Measurements from ENCODE around the gene PRKAR1A. TPM values are rescaled to one million over a fixed set of nuclear protein-coding genes. Genes with fewer than 3 reads are reported as not detected.
"Not testable (repeated sequence)": the region's sequence is repeated elsewhere in the genome, so short reads cannot be mapped to it uniquely, and the experiment has no call there.

Gene PRKAR1A
- total RNA-seq, 2 donors from 2014 or later: 175 to 186 TPM

GRCh38 chr17:68572138-68572842 lies 60.1 kb downstream of the PRKAR1A start:
- ATAC-seq (replicated peaks): no peak
- no peaks in the 10 kb centered on the region for H3K9me3 Mint-ChIP-seq
- no peaks in the 10 kb centered on the region for H3K4me1 Mint-ChIP-seq
- no peak overlapping the region for H3K27ac Mint-ChIP-seq
- no peak overlapping the region for H3K4me3 Mint-ChIP-seq
- no peaks in the 10 kb centered on the region for H3K36me3 Mint-ChIP-seq (ENCODE audit: low read depth)
- H3K27me3 Mint-ChIP-seq: no peaks in the 10 kb centered on the region

DNA sequence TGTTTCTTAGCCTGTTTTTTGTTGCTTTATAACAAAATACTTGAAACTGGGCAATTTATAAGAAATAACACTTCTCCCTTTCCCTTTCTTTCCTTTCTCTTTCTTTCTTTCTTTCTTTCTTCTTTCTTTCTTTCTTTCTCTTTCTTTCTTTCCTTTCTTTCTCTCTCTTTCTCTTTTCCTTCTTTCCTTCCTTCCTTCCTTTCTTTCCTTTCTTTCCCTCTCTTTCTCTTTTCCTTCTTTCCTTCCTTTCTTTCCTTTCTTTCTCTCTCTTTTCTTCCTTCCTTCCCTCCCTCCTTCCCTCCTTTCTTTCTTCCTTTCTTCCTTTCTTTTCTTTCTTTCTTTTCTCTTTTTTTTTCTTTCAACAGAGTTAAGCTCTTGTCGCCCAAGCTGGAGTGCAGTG lies 61.1 kb downstream of the PRKAR1A start:
- no peaks in the 10 kb centered on the region for H3K27me3 Mint-ChIP-seq
- no peak overlapping the region for H3K4me3 Mint-ChIP-seq
- H3K9me3 Mint-ChIP-seq: no peaks in the 10 kb centered on the region
- no peak overlapping the region for H3K27ac Mint-ChIP-seq
- no peaks in the 10 kb centered on the region for H3K4me1 Mint-ChIP-seq
- no peaks in the 10 kb centered on the region for H3K36me3 Mint-ChIP-seq (ENCODE audit: low read depth)
- no peak for ATAC-seq (replicated peaks)

DNA sequence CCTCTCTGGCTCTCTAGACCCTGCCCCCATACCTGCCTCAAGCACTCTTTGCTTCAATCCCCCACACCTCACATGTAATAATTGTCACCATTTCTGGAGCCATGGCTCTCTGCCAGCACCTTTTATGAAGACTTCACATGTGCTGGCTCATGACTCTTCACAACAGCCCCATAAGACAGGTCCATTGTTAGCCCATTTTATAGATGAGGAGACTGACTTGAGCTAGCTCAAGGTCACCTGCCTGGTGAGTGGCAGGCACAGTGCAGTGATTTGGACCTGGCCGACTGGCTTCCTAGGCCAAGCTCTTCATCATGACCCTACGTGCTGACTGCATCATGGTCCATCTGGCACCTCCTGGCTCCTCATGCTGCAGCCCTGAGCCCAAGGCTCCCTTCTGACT lies 63.9 kb downstream of the PRKAR1A start:
- Mint-ChIP-seq H3K4me3 (no peak overlapping the region), H3K36me3 (ENCODE audit: low read depth) (no peaks in the 10 kb centered on the region), H3K9me3 (no peaks in the 10 kb centered on the region), H3K4me1 (no peaks in the 10 kb centered on the region), H3K27ac (no peak overlapping the region), H3K27me3 (peaks cover 7% of the 10 kb centered on the region)
- ATAC-seq (replicated peaks): no peak

GRCh38 chr17:68576811-68577496 lies 64.7 kb downstream of the PRKAR1A start:
- no peak for ATAC-seq (replicated peaks)

GRCh38 chr17:68577497-68577821 lies 65.2 kb downstream of the PRKAR1A start:
- Mint-ChIP-seq H3K4me1 (no peaks in the 10 kb centered on the region), H3K36me3 (ENCODE audit: low read depth) (no peaks in the 10 kb centered on the region), H3K9me3 (no peaks in the 10 kb centered on the region), H3K4me3 (no peak overlapping the region), H3K27ac (no peak overlapping the region), H3K27me3 (peaks cover 11% of the 10 kb centered on the region)
- no peak for ATAC-seq (replicated peaks)

More at GRCh38 chr17:68576811-68577496, 64.7 kb downstream of the PRKAR1A start:
- Mint-ChIP-seq H3K36me3 (ENCODE audit: low read depth) (no peaks in the 10 kb centered on the region), H3K4me1 (no peaks in the 10 kb centered on the region), H3K9me3 (no peaks in the 10 kb centered on the region), H3K27me3 (peaks cover 9% of the 10 kb centered on the region), H3K4me3 (no peak overlapping the region), H3K27ac (no peak overlapping the region)

DNA sequence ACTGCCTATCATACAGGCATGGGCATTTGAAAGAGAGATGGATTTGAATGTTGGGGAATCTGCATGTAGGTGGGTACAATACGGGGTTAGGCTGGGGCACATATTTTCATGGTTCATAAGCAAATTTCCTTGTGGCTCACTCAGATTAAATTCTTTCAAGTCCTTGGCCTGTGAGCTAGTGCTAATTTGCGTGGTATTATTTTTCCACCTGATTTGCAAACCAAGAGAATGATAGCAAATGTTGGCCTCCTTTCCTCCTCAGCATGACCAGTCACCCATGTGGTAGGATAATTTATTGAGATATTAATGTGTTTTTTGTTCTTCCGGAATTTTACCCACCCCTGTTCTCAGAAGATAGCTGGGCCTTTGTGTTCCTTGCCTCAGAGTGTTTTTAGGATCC lies 66.0 kb downstream of the PRKAR1A start:
- no peaks in the 10 kb centered on the region for H3K36me3 Mint-ChIP-seq (ENCODE audit: low read depth)
- no peaks in the 10 kb centered on the region for H3K4me1 Mint-ChIP-seq
- H3K4me3 Mint-ChIP-seq: no peak overlapping the region
- H3K27ac Mint-ChIP-seq: no peak overlapping the region
- H3K27me3 Mint-ChIP-seq: peaks cover 11% of the 10 kb centered on the region
- ATAC-seq (replicated peaks): no peak
- H3K9me3 Mint-ChIP-seq: no peaks in the 10 kb centered on the region

DNA sequence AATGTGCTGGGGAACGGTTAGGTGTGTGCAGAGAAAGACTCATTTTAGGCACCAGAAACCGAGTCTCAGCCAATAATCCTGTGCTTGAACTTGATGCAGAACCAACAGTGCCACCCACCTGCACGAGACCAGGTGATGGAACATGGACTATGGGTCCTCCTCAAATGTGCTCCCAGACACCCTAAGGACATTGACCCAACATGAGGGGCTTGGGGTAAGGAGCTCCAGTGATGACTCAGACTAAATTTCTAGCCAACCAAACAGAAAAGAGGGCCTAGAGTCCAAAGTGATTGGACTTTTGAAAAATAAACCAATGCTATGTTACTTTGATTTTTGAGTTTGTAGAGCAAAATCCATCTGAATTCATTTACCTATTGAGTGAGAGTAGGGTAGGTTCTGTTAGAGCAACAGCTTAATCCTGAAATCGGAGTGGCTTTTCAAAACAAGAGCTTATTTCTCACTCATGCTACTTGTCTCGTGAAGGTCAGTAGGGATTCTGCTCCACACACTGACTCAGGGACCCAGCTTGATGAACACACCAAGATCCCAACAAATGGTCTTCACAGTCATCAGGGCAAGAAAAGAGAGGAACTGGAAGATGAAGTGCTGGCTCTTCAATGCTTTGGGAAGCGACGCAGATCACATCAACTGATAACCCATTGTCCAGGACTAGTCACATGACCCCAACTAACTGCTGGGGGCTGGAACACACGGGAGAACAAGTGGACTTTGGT lies 67.1 kb downstream of the PRKAR1A start:
- Mint-ChIP-seq H3K4me3 (no peak overlapping the region), H3K27me3 (peaks cover 11% of the 10 kb centered on the region), H3K27ac (no peak overlapping the region), H3K4me1 (no peaks in the 10 kb centered on the region), H3K9me3 (no peaks in the 10 kb centered on the region), H3K36me3 (ENCODE audit: low read depth) (no peaks in the 10 kb centered on the region)
- ATAC-seq (replicated peaks): no peak

DNA sequence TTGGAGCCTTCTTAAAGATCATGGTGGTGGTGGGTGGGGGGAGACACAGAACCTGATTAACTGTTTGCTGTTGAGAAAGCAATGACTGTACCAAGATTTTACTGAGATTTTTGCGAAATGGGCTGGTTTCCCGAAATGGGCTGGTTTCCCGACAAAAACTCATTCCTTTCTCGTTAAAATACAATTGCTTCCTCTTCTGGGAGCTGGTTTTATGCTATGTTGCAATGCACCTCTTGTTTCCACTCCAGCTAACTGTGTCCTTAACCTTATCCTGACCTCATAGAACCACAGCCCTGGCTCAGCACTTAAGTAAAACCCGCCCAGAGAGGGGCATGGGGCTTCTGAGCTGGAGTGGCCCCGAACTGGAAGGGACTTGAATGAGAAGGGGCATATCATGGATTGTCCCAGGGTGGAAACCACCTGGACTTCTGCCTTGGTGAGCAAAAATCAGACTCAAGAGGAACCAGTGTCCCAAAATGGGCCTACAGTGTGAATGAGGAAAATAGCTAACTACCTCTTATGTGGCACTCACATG lies 68.1 kb downstream of the PRKAR1A start:
- Mint-ChIP-seq H3K4me1 (no peaks in the 10 kb centered on the region), H3K36me3 (ENCODE audit: low read depth) (no peaks in the 10 kb centered on the region), H3K27me3 (peaks cover 11% of the 10 kb centered on the region), H3K9me3 (no peaks in the 10 kb centered on the region), H3K4me3 (no peak overlapping the region), H3K27ac (no peak overlapping the region)
- ATAC-seq (replicated peaks): no peak

DNA sequence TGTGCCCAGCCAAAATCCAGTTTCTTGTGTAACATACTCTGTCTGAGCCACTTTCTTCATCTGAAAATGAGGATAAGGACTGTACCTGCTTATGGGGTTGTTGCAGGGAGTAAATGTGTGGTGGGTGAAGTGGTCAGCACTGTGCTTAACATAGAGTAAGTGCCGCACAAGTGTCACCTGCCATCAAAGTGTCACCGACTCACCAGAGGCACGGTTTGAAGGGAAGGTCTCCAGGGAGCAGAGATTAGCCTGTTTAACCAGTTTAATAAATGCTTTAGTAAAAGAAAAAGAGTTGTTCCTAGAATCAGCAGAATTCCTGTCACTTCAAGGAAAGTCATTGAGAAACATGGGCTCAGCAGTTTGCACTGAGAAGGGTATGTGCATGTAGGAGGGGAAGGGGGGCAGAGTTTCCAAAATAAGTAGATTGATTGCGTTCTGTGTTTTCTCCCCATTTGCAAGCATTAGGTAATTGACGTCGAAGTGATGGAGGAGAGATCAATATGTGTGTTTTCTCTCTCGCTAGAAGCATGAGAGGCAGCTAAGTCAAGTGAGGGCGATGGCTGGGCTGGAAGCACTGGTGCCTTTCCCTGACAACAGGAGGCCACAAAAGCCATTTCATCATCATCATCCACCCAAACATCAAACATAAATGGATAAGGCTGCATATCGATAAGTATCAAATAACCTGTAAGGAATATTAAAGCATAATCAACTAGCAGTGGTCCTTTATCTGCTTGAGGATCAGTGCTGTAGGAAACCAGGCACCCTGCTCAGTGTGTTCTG lies 69.8 kb downstream of the PRKAR1A start:
- Mint-ChIP-seq H3K4me3 (no peak overlapping the region), H3K27ac (no peak overlapping the region), H3K36me3 (ENCODE audit: low read depth) (no peaks in the 10 kb centered on the region), H3K4me1 (no peaks in the 10 kb centered on the region), H3K27me3 (peaks cover 11% of the 10 kb centered on the region), H3K9me3 (no peaks in the 10 kb centered on the region)
- ATAC-seq (replicated peaks): no peak

- H3K4me3 Mint-ChIP-seq; H3K27ac Mint-ChIP-seq; H3K36me3 Mint-ChIP-seq (ENCODE audit: low read depth); H3K9me3 Mint-ChIP-seq; ATAC-seq (replicated peaks); H3K4me1 Mint-ChIP-seq: not testable (repeated sequence)
- H3K27me3 Mint-ChIP-seq: peaks cover 11% of the 10 kb centered on the region
Measured at GRCh38 chr17:68582867-68583266, 70.6 kb downstream of the PRKAR1A start.

DNA sequence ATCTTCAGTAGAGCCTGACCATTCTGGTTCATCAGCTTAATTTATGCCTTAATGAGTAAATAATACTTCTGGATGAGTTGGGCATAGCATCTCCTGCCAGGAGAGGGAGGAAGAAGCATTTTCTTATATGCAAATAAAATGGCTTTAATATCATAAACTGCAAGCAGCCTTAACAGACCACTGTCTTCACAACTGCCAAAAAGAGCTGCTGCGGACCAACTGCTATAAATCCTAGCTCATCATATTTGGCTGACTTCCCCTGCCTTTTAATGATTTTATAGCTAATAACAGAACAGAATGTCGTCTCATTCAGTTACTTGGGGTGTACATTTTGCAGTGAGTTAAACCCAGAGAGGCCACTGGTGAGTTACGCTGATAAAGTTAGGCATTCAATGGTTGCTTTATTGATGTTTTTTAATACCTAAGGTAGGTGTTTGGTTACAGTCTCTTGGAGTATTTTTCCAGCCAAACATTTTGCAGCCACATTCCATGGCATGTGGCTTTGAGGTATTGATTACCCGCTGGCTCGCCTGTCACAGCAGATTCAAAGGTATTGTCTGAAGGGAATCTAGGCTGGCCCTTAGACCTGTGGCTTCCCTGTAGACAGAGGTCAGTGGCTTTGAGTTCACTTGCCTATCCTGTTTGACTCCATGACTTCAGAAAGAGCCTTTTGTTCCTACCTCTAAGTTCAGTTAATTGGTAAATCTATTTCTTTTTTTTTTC lies 72.5 kb downstream of the PRKAR1A start:
- Mint-ChIP-seq H3K9me3 (peaks cover 4% of the 10 kb centered on the region), H3K36me3 (ENCODE audit: low read depth) (no peaks in the 10 kb centered on the region), H3K4me1 (no peaks in the 10 kb centered on the region), H3K27me3 (peaks cover 14% of the 10 kb centered on the region), H3K27ac (no peak overlapping the region), H3K4me3 (no peak overlapping the region)
- no peak for ATAC-seq (replicated peaks)

DNA sequence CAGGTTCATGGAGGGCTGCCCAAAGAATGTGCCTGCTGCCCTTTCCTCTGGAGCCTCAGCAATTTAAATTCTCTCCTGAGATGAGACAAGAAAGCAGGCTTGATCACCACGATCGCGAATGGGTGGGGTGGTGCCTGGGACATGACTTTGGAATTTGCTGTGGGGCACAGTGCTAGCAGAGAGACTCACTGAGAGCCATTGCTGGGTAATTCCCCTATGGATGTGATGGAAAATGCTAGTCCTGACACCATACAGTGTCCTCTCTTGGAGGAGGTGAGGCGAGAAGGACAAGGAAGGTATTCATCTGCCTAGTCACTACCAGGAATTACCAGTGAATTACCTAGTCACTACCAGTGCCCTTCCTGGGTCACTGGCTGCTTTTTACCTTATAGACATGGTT lies 73.4 kb downstream of the PRKAR1A start:
- no peak for ATAC-seq (replicated peaks)
- no peaks in the 10 kb centered on the region for H3K36me3 Mint-ChIP-seq (ENCODE audit: low read depth)
- H3K27me3 Mint-ChIP-seq: peaks cover 11% of the 10 kb centered on the region
- H3K4me1 Mint-ChIP-seq: no peaks in the 10 kb centered on the region
- no peak overlapping the region for H3K27ac Mint-ChIP-seq
- no peak overlapping the region for H3K4me3 Mint-ChIP-seq
- H3K9me3 Mint-ChIP-seq: peaks cover 4% of the 10 kb centered on the region

DNA sequence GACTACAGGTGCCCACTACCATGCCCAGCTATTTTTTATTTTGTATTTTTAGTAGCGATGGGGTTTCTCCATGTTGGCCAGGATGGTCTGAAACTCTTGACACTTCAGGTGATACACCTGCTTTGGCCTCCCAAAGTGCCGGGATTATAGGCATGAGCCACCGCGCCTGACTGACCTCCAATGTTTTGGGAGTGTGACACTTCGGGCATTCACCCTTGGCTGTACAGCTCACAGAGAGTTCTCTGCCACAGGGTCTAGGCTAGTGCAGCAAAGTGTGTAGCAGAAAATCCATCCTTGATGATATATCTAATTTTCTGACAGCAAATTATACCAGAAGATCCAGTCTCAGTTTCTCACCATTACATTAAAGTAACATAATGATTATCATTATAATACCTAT lies 74.8 kb downstream of the PRKAR1A start:
- peaks cover 4% of the 10 kb centered on the region for H3K9me3 Mint-ChIP-seq
- H3K27ac Mint-ChIP-seq: no peak overlapping the region
- H3K36me3 Mint-ChIP-seq (ENCODE audit: low read depth): no peaks in the 10 kb centered on the region
- ATAC-seq (replicated peaks): no peak
- H3K4me3 Mint-ChIP-seq: no peak overlapping the region
- H3K4me1 Mint-ChIP-seq: no peaks in the 10 kb centered on the region
- H3K27me3 Mint-ChIP-seq: peaks cover 16% of the 10 kb centered on the region

- no peak for ATAC-seq (replicated peaks)
- H3K4me3 Mint-ChIP-seq: no peak overlapping the region
- no peaks in the 10 kb centered on the region for H3K4me1 Mint-ChIP-seq
Measured at GRCh38 chr17:68587847-68588246, 75.6 kb downstream of the PRKAR1A start.

More at GRCh38 chr17:68587847-68588246, 75.6 kb downstream of the PRKAR1A start:
- Mint-ChIP-seq H3K9me3 (peaks cover 4% of the 10 kb centered on the region), H3K27ac (no peak overlapping the region), H3K27me3 (peaks cover 22% of the 10 kb centered on the region), H3K36me3 (ENCODE audit: low read depth) (no peaks in the 10 kb centered on the region)

All from activated T-helper 17 cell treated with anti-CD3 and anti-CD28 coated beads, Interleukin-2, amount 50 U/mL, for 72 hours (primary cell).